Chondrocyte (in vitro differentiated cells): Measurements from ENCODE around the gene BBX. TPM values are rescaled to one million over a fixed set of nuclear protein-coding genes. Genes with fewer than 3 reads are reported as not detected.
"Not testable (repeated sequence)": the region's sequence is repeated elsewhere in the genome, so short reads cannot be mapped to it uniquely, and the experiment has no call there.

Experiments
- DNase-seq: peaks from one replicate; pipeline ENCODE4 v3.0.0; 2021; ENCODE audit warnings: mixed read lengths, low spot score
- H3K27ac Mint-ChIP-seq: one replicate; pipeline ENCODE4 v1.8.0; 2021; ENCODE audit warnings: mild to moderate bottlenecking, moderate library complexity, mixed read lengths; ENCODE audit not compliant: unreplicated experiment
- H3K27me3 Mint-ChIP-seq: 2 replicates; pipeline ENCODE4 v1.8.0; 2021; ENCODE audit warnings: low read depth, mixed read lengths
- H3K36me3 Mint-ChIP-seq: 2 replicates; pipeline ENCODE4 v1.8.0; 2021; ENCODE audit warnings: low read depth, mixed read lengths
- H3K4me1 Mint-ChIP-seq: 2 replicates; pipeline ENCODE4 v1.8.0; 2021; ENCODE audit warnings: low read depth, mild to moderate bottlenecking, mixed read lengths
- H3K4me3 Mint-ChIP-seq: one replicate; pipeline ENCODE4 v1.8.0; 2021; ENCODE audit warnings: mild to moderate bottlenecking, moderate library complexity, mixed read lengths; ENCODE audit not compliant: unreplicated experiment
- H3K9me3 Mint-ChIP-seq: 2 replicates; pipeline ENCODE4 v1.8.0; 2021; ENCODE audit warnings: low read depth, mixed read lengths
- total RNA-seq: library from RNA; stranded (reverse); gene quantifications from 3 replicates; pipeline ENCODE4 v1.2.1, GENCODE V29; 2021
- TF ChIP-seq, protein P1 (sequence below): fragments of 200-600 bp; sonication (generic); IDR thresholded peaks from 2 replicates; pipeline ENCODE4 v1.5.0; 2021; ENCODE audit warnings: antibody characterized with exemption, mild to moderate bottlenecking, moderate library complexity

Gene BBX
- total RNA-seq, 1 donor from 2014 or later, result 69.6 TPM

DNA sequence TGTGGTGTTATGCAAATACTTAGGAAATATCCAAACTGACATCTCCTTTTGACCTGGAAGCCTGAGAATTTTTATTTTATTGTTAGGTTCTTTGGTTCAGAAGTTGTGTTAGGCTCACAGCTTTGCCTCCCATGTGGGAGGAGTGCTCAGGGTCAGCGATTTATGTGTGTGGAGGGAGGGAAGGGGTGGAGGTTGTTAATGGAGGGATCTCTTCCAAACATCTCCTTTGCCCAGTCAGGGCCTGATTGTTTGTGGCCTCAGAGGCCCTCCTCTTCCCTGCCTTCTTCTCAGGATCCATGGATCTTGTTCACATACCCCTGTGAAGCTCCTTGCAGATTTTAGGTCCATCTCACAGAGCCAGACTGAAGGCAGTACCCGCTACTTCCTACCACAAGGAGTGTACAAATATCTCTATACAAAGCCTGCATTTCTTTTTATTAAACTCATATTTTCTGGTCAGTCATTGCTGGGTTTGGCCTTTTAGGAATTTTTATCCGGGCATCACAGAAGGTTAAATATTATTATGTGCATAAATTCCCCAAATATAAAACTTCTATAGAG is 40.3 kb downstream of the BBX start:
- H3K27me3 Mint-ChIP-seq, result no peaks in the 10 kb centered on the region
- no peaks in the 10 kb centered on the region for H3K9me3 Mint-ChIP-seq
- H3K4me3 Mint-ChIP-seq, result no peak overlapping the region
- DNase-seq, result no peak
- H3K4me1 Mint-ChIP-seq, result peaks cover 23% of the 10 kb centered on the region
- no peaks in the 10 kb centered on the region for H3K36me3 Mint-ChIP-seq
- H3K27ac Mint-ChIP-seq, result peak overlapping the region; percentile 8
- TF ChIP-seq, protein P1, sequence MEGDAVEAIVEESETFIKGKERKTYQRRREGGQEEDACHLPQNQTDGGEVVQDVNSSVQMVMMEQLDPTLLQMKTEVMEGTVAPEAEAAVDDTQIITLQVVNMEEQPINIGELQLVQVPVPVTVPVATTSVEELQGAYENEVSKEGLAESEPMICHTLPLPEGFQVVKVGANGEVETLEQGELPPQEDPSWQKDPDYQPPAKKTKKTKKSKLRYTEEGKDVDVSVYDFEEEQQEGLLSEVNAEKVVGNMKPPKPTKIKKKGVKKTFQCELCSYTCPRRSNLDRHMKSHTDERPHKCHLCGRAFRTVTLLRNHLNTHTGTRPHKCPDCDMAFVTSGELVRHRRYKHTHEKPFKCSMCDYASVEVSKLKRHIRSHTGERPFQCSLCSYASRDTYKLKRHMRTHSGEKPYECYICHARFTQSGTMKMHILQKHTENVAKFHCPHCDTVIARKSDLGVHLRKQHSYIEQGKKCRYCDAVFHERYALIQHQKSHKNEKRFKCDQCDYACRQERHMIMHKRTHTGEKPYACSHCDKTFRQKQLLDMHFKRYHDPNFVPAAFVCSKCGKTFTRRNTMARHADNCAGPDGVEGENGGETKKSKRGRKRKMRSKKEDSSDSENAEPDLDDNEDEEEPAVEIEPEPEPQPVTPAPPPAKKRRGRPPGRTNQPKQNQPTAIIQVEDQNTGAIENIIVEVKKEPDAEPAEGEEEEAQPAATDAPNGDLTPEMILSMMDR, result no peak

DNA sequence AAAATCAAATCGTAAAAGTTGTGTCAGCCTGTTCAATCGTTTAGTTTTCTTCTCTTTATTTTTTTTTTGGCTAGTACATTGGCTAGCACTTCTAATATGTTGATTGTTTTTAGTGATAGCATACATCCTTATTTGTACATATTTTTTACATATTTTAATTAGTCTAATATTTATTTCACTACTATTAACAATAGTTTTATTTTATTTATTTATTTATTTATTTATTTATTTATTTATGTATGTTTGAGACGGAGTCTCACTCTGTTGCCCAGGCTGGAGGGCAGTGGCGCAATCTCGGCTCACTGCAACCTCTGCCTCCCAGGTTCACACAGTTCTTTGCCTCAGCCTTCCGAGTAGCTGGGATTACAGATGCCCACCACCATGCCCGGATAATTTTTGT is 42.5 kb downstream of the BBX start:
- peaks cover 17% of the 10 kb centered on the region for H3K4me1 Mint-ChIP-seq
- H3K27ac Mint-ChIP-seq, H3K36me3 Mint-ChIP-seq, H3K27me3 Mint-ChIP-seq, DNase-seq, H3K9me3 Mint-ChIP-seq, H3K4me3 Mint-ChIP-seq: not testable (repeated sequence)

DNA sequence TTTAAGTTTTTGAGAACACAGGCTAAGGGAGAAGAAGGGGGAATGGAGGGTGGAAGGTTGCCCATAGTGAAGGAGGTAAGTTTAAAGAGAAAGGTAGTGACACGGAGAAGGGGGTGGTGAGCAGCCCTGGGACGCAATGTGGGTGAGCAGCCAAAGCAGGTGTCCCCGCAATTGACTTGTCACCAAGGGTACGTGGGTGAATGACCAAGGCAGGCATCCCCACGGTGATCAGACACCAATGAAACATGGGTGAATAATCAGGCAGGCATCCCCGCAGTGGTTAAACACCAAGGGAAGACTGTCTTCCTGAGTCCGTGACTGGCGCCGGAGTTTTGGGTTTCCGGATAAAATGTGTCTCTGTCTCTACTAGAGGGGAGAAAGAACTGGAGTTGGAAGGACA is 48.3 kb downstream of the BBX start:
- H3K4me1 Mint-ChIP-seq, H3K27me3 Mint-ChIP-seq, DNase-seq, H3K27ac Mint-ChIP-seq, H3K4me3 Mint-ChIP-seq, H3K9me3 Mint-ChIP-seq, H3K36me3 Mint-ChIP-seq: not testable (repeated sequence)

GRCh38 chr3:107571492-107571891 is 48.7 kb downstream of the BBX start:
- H3K4me3 Mint-ChIP-seq, H3K27ac Mint-ChIP-seq, DNase-seq, H3K27me3 Mint-ChIP-seq, H3K4me1 Mint-ChIP-seq, H3K9me3 Mint-ChIP-seq, H3K36me3 Mint-ChIP-seq: not testable (repeated sequence)

DNA sequence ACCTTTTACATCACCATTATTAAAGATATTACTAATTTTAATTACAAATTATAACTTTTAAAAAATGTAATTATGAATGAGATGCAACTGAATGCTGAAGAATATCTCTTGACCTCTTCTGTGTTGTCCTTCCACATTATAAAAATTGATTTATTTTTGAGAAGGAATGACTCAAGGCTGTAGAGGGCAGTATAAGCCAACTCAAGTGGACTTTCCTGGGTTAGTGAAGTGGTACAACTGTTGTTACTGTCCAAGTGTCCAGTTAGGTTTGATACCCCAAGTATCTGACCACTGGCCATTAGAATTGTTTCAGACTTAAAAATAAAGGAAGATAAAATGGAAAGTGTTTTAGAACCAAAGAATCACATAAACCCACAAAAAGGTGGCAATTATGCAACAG is 51.9 kb downstream of the BBX start:
- Mint-ChIP-seq H3K27me3 (no peaks in the 10 kb centered on the region), H3K27ac (no peak overlapping the region), H3K36me3 (no peaks in the 10 kb centered on the region), H3K4me3 (no peak overlapping the region), H3K4me1 (peaks cover 7% of the 10 kb centered on the region), H3K9me3 (no peaks in the 10 kb centered on the region)
- TF ChIP-seq, protein P1, result peak; percentile 86
- DNase-seq, result no peak

DNA sequence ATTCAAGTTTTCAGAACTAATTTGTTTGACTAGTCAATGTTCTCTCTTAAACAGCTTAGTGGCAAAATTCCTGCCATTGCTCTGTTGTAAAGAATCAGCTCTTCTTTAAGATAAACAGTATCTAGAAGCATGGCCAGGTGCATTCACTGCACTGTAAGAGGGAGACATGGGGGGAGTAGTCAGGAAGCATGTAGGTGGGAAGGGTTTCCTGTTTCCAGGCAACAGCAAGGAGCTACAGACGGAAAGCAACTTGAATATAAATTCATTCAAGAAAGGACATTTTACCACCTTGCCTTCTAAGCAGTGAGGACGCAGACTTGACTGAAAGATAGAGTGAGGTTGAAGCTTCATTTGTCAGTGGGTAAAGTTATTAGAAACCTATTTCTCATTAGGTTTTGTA is 55.3 kb downstream of the BBX start:
- Mint-ChIP-seq H3K4me3 (no peak overlapping the region), H3K9me3 (no peaks in the 10 kb centered on the region), H3K27me3 (no peaks in the 10 kb centered on the region), H3K27ac (no peak overlapping the region), H3K4me1 (peaks cover 12% of the 10 kb centered on the region), H3K36me3 (no peaks in the 10 kb centered on the region)
- DNase-seq, result no peak
- TF ChIP-seq, protein P1, result no peak

DNA sequence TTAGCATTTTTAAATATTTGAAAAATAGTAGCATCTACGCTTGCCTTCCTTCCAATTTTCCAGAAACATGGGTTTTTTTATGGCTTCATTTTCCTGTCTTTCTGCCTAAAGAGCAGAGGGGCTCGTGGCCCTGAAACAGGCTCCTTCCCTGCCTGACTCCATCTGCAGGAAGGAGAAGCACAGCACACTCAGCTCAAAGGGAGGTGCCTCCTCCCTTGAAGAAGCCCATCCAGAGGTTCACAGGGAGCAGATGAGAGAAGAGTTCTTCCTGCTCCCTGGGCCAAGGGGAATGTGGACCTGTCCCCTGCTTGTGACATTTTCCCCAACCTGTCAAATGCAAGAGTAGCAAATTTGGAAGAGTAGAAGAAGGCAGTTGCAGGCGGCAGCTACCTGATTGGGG is 55.8 kb downstream of the BBX start:
- no peaks in the 10 kb centered on the region for H3K27me3 Mint-ChIP-seq
- H3K9me3 Mint-ChIP-seq, result no peaks in the 10 kb centered on the region
- H3K4me3 Mint-ChIP-seq, result no peak overlapping the region
- no peaks in the 10 kb centered on the region for H3K36me3 Mint-ChIP-seq
- H3K27ac Mint-ChIP-seq, result no peak overlapping the region
- TF ChIP-seq, protein P1, result peak; percentile 14
- DNase-seq, result no peak
- peaks cover 12% of the 10 kb centered on the region for H3K4me1 Mint-ChIP-seq
